Tibial nerve (tissue), 3 donors: ENCODE results near the gene KRTDAP.

Experiments used
- CTCF ChIP-seq, 5 experiments: fragments of 200-600 bp in 3 of 5; fragments of 450-650 bp in 2 of 5; sonication (generic) in 3 of 5; IDR thresholded peaks; one replicate each; pipeline ENCODE4 v1.5.1; 2016 to 2019; ENCODE audit warnings: antibody characterized with exemption in 5 of 5, mild to moderate bottlenecking in 3 of 5, moderate library complexity in 2 of 5
- POLR2A ChIP-seq, 2 donors: fragments of 450-650 bp; IDR thresholded peaks; one replicate each; pipeline ENCODE4 v1.6.1; 2017; ENCODE audit warnings: antibody characterized with exemption in 2 of 2, mild to moderate bottlenecking in 2 of 2, moderate library complexity in 2 of 2

- TF ChIP-seq POLR2A (IDR thresholded peaks at IDR 0.05) (no peak), CTCF (IDR thresholded peaks at IDR 0.05) (no peak)
Observed at GRCh38 chr19:35501684-35502083, 11.4 kb upstream of the KRTDAP start.
